Thyroid gland (tissue), 4 donors: ENCODE results near the gene PRM1.

ENCODE experiments used
- CTCF ChIP-seq, 6 experiments: fragments of 200-600 bp in 3 of 6; fragments of 450-650 bp in 3 of 6; sonication (generic) in 3 of 6; IDR thresholded peaks; one replicate each; pipeline ENCODE4 v1.5.1; 2016 to 2019; ENCODE audit warnings: antibody characterized with exemption in 6 of 6, mild to moderate bottlenecking in 2 of 6, inconsistent platforms in 1 of 6, moderate library complexity in 1 of 6
- POLR2A ChIP-seq, 2 donors: fragments of 450-650 bp; IDR thresholded peaks; one replicate each; pipeline ENCODE4 v1.6.1; 2017; ENCODE audit warnings: antibody characterized with exemption in 2 of 2, mild to moderate bottlenecking in 2 of 2, moderate library complexity in 1 of 2

- TF ChIP-seq CTCF (IDR thresholded peaks at IDR 0.05) = no peak
- TF ChIP-seq POLR2A (IDR thresholded peaks at IDR 0.05) = no peak
Observed at GRCh38 chr16:11242658-11243057, 38.5 kb downstream of the PRM1 start.
